Ectodermal cell (in vitro differentiated cells): ENCODE results near the gene ZNF701.
A peak's percentile ranks its signal among the peaks of the same experiment; 100 is the strongest.
"Not testable (repeated sequence)": the region's sequence is repeated elsewhere in the genome, so short reads cannot be mapped to it uniquely, and the experiment has no call there.

Experiments used
- H3K27ac ChIP-seq: 2 replicates; pipeline ENCODE4 v1.7.0; 2013; ENCODE audit warnings: mild to moderate bottlenecking, low read depth, low read length; ENCODE audit not compliant: insufficient read depth, poor library complexity, severe bottlenecking
- H3K27me3 ChIP-seq: 2 replicates; pipeline ENCODE4 v1.7.0; 2013; ENCODE audit warnings: mild to moderate bottlenecking, low read length; ENCODE audit not compliant: insufficient read depth, control insufficient read depth, poor library complexity, severe bottlenecking
- H3K36me3 ChIP-seq: one replicate; pipeline ENCODE4 v1.7.0; 2013; ENCODE audit warnings: low read length; ENCODE audit not compliant: control insufficient read depth, insufficient read depth
- H3K4me1 ChIP-seq: one replicate; pipeline ENCODE4 v1.7.0; 2013; ENCODE audit warnings: low read length; ENCODE audit not compliant: control insufficient read depth, insufficient read depth
- H3K4me3 ChIP-seq: 2 replicates; pipeline ENCODE4 v1.7.0; 2013; ENCODE audit warnings: low read depth, low read length, control low read depth; ENCODE audit not compliant: insufficient read depth
- H3K9me3 ChIP-seq: 2 replicates; pipeline ENCODE4 v1.7.0; 2013; ENCODE audit warnings: mild to moderate bottlenecking, low read length, moderate library complexity; ENCODE audit not compliant: control insufficient read depth
- WGBS, 2 experiments: methylation state at CpG; one replicate each; pipeline ENCODE4 v1.1.7; 2013; ENCODE audit warnings: missing lambda C conversion rate in 2 of 2; 5-methylcytosine and 5-hydroxymethylcytosine counted together

Gene ZNF701

GRCh38 chr19:52536448-52536800 lies 33.7 kb upstream of the ZNF701 start:
- WGBS, 2 experiments = 4 to 5% methylated on average over 17 of the region's 17 CpGs
- no peak overlapping the region for H3K27ac ChIP-seq

GRCh38 chr19:52538815-52539214 lies 31.3 kb upstream of the ZNF701 start:
- WGBS, 2 experiments = 81% methylated on average over 4 of the region's 4 CpGs; no CpG with 5 or more reads in 1 of the 2 experiments
- H3K27ac ChIP-seq, H3K36me3 ChIP-seq, H3K4me3 ChIP-seq, H3K9me3 ChIP-seq, H3K4me1 ChIP-seq: not testable (repeated sequence)
- peaks cover 13% of the 10 kb centered on the region for H3K27me3 ChIP-seq

More at GRCh38 chr19:52536448-52536800, 33.7 kb upstream of the ZNF701 start:
- no peaks in the 10 kb centered on the region for H3K4me1 ChIP-seq
- no peaks in the 10 kb centered on the region for H3K36me3 ChIP-seq
- no peaks in the 10 kb centered on the region for H3K9me3 ChIP-seq
- peaks cover 13% of the 10 kb centered on the region for H3K27me3 ChIP-seq
- peak overlapping the region; percentile 45 for H3K4me3 ChIP-seq

GRCh38 chr19:52541176-52541575 lies 28.9 kb upstream of the ZNF701 start:
- not testable (repeated sequence) for H3K27ac ChIP-seq, H3K36me3 ChIP-seq, H3K9me3 ChIP-seq, H3K4me1 ChIP-seq, H3K4me3 ChIP-seq
- 94 to 95% methylated on average over 3 to 4 of the region's 5 CpGs for WGBS, 2 experiments
- H3K27me3 ChIP-seq = peaks cover 12% of the 10 kb centered on the region

- no peak overlapping the region for H3K27ac ChIP-seq
- H3K4me1 ChIP-seq = no peaks in the 10 kb centered on the region
- H3K36me3 ChIP-seq = no peaks in the 10 kb centered on the region
- WGBS, 2 experiments = 89 to 92% methylated on average over 5 of the region's 5 CpGs
- H3K9me3 ChIP-seq = no peaks in the 10 kb centered on the region
- no peak overlapping the region for H3K4me3 ChIP-seq
- H3K27me3 ChIP-seq = peaks cover 8% of the 10 kb centered on the region
Measured at GRCh38 chr19:52541608-52542007, 28.5 kb upstream of the ZNF701 start.

GRCh38 chr19:52542541-52542940 lies 27.5 kb upstream of the ZNF701 start:
- not testable (repeated sequence) for H3K27me3 ChIP-seq, H3K9me3 ChIP-seq, H3K4me3 ChIP-seq, H3K27ac ChIP-seq, H3K4me1 ChIP-seq, H3K36me3 ChIP-seq
- WGBS, 2 experiments = 89 to 96% methylated on average over 5 to 6 of the region's 6 CpGs

- Histone ChIP-seq H3K4me3 (no peak overlapping the region), H3K27me3 (no peaks in the 10 kb centered on the region), H3K4me1 (no peaks in the 10 kb centered on the region), H3K36me3 (no peaks in the 10 kb centered on the region), H3K9me3 (no peaks in the 10 kb centered on the region), H3K27ac (no peak overlapping the region)
- 95% methylated on average over 7 to 8 of the region's 8 CpGs for WGBS, 2 experiments
Measured at GRCh38 chr19:52542984-52543664, 27.0 kb upstream of the ZNF701 start.

GRCh38 chr19:52554216-52554971 lies 15.7 kb upstream of the ZNF701 start:
- Histone ChIP-seq H3K4me1 (no peaks in the 10 kb centered on the region), H3K9me3 (peaks cover 6% of the 10 kb centered on the region), H3K4me3 (no peak overlapping the region), H3K27ac (no peak overlapping the region), H3K36me3 (peaks cover 46% of the 10 kb centered on the region), H3K27me3 (no peaks in the 10 kb centered on the region)
- WGBS, 2 experiments = 95 to 98% methylated on average over 15 of the region's 15 CpGs

- H3K9me3 ChIP-seq = peaks cover 6% of the 10 kb centered on the region
- no peak overlapping the region for H3K27ac ChIP-seq
- peaks cover 37% of the 10 kb centered on the region for H3K36me3 ChIP-seq
- 92 to 97% methylated on average over 16 of the region's 16 CpGs for WGBS, 2 experiments
- no peak overlapping the region for H3K4me3 ChIP-seq
- no peaks in the 10 kb centered on the region for H3K4me1 ChIP-seq
- H3K27me3 ChIP-seq = no peaks in the 10 kb centered on the region
Measured at GRCh38 chr19:52557231-52557995, 12.7 kb upstream of the ZNF701 start.

- H3K9me3 ChIP-seq, H3K4me1 ChIP-seq, H3K27ac ChIP-seq, H3K27me3 ChIP-seq, H3K4me3 ChIP-seq: not testable (repeated sequence)
- H3K36me3 ChIP-seq = peaks cover 22% of the 10 kb centered on the region
- 48 to 57% methylated on average over 5 of the region's 5 CpGs for WGBS, 2 experiments
Measured at GRCh38 chr19:52558732-52559445, 11.2 kb upstream of the ZNF701 start.

GRCh38 chr19:52561611-52562010 lies 8.5 kb upstream of the ZNF701 start:
- not testable (repeated sequence) for H3K36me3 ChIP-seq, H3K27ac ChIP-seq, H3K4me3 ChIP-seq, H3K27me3 ChIP-seq, H3K9me3 ChIP-seq, H3K4me1 ChIP-seq
- WGBS, 2 experiments = 88 to 93% methylated on average over 8 of the region's 8 CpGs
